GM12864 (cell line): ENCODE data around the gene COBL.
"Not testable (repeated sequence)": the region's sequence is repeated elsewhere in the genome, so short reads cannot be mapped to it uniquely, and the experiment has no call there.

Source experiments
- DNase-seq: peaks from one replicate; pipeline ENCODE4 v3.0.0-alpha.2; 2011; ENCODE audit warnings: low read depth
- H3K4me3 ChIP-seq: 2 replicates; pipeline ENCODE4 v1.5.1; 2011; ENCODE audit warnings: mild to moderate bottlenecking, low read depth, low read length, control low read depth
- TF ChIP-seq, protein P1 (sequence below): IDR thresholded peaks from 2 replicates; pipeline ENCODE4 v1.5.1; 2011; ENCODE audit warnings: low read depth, mild to moderate bottlenecking, moderate library complexity, low read length, control low read depth, inconsistent platforms; ENCODE audit errors: missing control alignments

The COBL gene

DNA sequence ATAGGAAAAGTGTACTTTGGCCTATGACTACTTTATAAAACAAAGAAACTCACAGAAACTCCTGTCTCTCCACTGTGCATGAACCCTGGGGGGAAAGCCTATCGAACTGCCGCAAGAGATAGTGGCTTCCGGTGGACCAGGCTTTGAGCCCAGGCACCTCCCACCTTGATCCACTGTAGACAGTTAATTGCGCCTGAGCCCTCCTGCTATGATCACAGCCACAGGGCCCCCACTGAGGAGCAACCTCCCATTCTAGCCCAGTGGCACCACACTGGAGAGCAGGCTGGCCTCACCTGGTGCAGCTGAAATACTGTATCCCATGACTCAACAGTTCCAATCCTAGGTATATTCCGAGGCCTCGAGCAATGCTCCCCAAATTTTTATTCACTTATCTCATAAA lies 98.8 kb downstream of the COBL start:
- TF ChIP-seq, protein P1, sequence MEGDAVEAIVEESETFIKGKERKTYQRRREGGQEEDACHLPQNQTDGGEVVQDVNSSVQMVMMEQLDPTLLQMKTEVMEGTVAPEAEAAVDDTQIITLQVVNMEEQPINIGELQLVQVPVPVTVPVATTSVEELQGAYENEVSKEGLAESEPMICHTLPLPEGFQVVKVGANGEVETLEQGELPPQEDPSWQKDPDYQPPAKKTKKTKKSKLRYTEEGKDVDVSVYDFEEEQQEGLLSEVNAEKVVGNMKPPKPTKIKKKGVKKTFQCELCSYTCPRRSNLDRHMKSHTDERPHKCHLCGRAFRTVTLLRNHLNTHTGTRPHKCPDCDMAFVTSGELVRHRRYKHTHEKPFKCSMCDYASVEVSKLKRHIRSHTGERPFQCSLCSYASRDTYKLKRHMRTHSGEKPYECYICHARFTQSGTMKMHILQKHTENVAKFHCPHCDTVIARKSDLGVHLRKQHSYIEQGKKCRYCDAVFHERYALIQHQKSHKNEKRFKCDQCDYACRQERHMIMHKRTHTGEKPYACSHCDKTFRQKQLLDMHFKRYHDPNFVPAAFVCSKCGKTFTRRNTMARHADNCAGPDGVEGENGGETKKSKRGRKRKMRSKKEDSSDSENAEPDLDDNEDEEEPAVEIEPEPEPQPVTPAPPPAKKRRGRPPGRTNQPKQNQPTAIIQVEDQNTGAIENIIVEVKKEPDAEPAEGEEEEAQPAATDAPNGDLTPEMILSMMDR: no peak
- no peak for DNase-seq
- H3K4me3 ChIP-seq: no peak overlapping the region

DNA sequence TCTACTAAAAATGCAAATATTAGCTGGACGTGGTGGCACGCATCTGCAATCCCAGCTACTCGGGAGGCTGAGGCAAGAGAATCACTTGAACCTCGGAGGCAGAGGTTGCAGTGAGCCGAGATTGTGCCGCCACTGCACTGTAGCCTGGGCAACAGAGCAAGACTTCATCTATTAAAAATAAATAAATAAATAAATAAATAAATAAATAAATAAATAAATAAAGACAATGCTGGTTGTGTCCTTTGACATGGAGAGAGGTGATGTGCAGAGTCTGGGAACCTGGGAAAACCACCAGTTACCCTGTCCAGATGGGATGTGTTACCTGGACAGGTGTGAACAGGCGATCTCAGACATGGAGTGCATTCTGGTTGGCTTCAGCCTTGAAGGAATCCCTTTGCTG lies 102.5 kb downstream of the COBL start:
- TF ChIP-seq, protein P1: no peak
- DNase-seq: no peak
- H3K4me3 ChIP-seq: no peak overlapping the region

DNA sequence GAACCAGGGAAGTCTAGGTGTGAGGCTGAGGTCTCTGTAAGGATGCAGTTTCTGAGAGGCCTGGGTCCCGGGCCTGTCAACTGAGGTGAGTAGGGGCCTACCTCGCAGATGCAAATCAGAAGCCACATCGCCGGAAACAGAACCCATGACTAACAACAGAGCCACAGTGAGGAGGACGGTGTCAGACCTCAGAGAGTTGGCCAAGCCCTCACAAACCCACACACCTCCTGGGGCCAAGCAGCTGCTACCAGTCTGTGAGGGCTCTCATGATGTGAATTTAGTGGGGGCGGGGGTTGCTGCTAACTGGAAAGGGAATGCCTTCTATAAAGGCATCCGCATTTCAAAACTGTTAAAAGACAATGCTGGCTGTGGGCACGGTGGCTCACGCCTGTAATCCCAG lies 103.0 kb downstream of the COBL start:
- DNase-seq: no peak
- TF ChIP-seq, protein P1: no peak
- H3K4me3 ChIP-seq: no peak overlapping the region

DNA sequence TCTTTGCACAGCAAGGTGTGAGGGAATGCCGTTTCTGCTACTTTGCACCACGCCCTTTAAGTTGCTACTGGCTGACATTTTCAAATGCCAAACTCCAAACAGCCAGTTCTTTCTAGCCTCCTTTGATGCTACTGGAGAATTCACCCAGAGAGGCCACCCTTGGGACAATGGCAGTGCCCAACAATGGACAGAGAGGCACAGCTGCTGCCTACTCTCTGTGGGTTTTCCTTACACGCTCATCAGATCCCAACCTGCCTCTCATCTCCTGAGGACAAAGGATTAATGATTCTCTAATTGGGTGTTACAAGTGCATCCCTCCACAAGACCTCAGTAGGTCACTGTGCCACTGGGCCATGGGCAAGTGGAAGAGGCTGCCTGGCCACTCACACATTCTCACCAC lies 105.8 kb downstream of the COBL start:
- no peak overlapping the region for H3K4me3 ChIP-seq
- TF ChIP-seq, protein P1: no peak
- no peak for DNase-seq

DNA sequence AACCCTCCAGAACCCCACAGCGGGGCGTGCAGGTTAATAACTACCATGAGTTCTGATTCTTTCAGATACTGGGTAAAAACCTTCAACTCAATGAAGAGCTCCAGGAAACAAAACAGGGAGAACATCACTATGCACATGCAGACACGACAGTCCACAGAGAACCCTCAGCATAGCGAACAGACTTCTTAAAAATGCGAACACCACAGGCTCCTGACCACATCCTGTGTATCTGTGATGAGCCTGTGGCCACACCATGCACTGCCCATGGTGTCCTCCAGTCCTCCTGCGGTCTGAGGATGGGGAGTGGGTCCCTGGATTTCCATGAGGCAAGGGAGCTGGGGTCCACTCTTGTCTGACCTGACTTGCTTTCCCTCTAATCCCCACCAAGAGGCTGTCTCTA lies 107.2 kb downstream of the COBL start:
- TF ChIP-seq, protein P1: no peak
- H3K4me3 ChIP-seq: no peak overlapping the region
- DNase-seq: no peak

DNA sequence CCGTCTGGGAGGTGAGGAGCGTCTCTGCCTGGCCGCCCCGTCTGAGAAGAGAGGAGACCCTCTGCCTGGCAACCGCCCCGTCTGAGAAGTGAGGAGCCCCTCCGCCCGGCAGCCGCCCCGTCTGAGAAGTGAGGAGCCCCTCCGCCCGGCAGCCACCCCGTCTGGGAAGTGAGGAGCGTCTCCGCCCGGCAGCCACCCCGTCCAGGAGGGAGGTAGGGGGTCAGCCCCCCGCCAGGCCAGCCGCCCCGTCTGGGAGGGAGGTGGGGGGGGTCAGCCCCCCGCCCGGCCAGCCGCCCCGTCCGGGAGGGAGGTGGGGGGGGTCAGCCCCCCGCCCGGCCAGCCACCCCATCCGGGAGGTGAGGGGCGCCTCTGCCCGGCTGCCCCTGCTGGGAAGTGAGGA lies 108.5 kb downstream of the COBL start:
- not testable (repeated sequence) for DNase-seq, H3K4me3 ChIP-seq

DNA sequence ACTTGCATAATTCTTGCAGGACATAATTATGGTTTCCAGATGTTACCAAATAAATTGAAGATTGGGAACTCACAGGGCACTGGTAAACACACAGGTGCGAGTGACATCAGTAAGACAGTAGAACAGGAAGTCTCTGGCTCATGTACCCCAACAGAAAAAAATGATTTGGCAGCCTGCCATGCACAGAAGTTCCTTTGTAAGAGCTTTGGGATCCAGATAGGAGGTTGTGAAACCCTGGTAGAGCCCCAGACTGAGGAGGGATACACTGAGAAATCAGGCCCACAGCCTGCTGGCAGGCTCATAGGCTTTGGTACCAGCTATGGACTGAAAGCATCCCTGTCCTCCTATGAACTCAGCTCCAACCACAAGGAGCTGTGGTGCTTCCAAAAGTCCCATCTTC lies 118.0 kb downstream of the COBL start:
- no peak for DNase-seq
- TF ChIP-seq, protein P1: no peak
- no peak overlapping the region for H3K4me3 ChIP-seq

DNA sequence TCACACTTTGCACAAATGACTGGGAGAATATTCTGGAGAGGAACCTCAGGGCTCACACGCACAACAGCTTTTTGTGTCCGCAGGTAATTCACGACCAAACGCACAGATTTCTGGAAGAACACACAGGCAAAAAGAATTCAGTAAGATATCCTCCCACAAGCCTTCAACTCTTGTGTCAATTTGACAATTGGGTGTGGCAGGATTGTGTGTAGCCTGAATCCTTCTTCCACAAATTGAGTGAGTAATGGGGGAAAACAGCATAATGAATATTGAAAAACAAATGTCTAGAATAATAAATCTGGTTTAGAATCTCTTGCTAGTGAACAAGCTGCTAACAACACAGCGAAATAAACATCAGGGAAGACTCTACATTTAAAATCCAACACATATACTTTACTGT lies 125.6 kb downstream of the COBL start:
- TF ChIP-seq, protein P1: no peak
- no peak overlapping the region for H3K4me3 ChIP-seq
- DNase-seq: no peak
